Keratinocyte (primary cell): Measurements from ENCODE around the gene SERPINA5.

Experiments
- CTCF ChIP-seq, 3 experiments: IDR thresholded peaks in 1 of 3; conservative IDR thresholded peaks in 1 of 3; optimal IDR thresholded peaks in 1 of 3; 2 replicates in 2 of 3; 3 replicates in 1 of 3; pipeline versions ENCODE3 to v1.5.1; 2011; ENCODE audit warnings: low read length in 3 of 3, mild to moderate bottlenecking in 3 of 3, moderate library complexity in 2 of 3, control low read depth in 1 of 3, inconsistent platforms in 1 of 3; ENCODE audit not compliant: insufficient read depth in 2 of 3; ENCODE audit errors: extremely low read depth in 1 of 3
- EZH2 ChIP-seq: IDR thresholded peaks from one replicate; pipeline ENCODE4 v1.6.1; 2012; ENCODE audit warnings: inconsistent platforms, mild to moderate bottlenecking, low read length, moderate library complexity

GRCh38 chr14:94542811-94543440, 38.3 kb upstream of the SERPINA5 start:
- TF ChIP-seq CTCF (optimal IDR thresholded peaks at IDR 0.05 in 1 of 3, IDR thresholded peaks at IDR 0.05 in 1 of 3, conservative IDR thresholded peaks at IDR 0.05 in 1 of 3; ENCODE audit: extremely low read depth in 1 of 3, insufficient read depth in 2 of 3, low read length in 3 of 3) (no peak), EZH2 (no peak)
